ENCODE results near the gene MED27. TPM values are rescaled to one million over a fixed set of nuclear protein-coding genes. Genes with fewer than 3 reads are reported as not detected.

Gene MED27
- total and polyA plus RNA-seq, 9 of the 15 experiments (the other 6 are each of a cell fraction or from before 2014, with no cell fraction given): 24.4 to 91.0 (median 36.1) TPM

DNA sequence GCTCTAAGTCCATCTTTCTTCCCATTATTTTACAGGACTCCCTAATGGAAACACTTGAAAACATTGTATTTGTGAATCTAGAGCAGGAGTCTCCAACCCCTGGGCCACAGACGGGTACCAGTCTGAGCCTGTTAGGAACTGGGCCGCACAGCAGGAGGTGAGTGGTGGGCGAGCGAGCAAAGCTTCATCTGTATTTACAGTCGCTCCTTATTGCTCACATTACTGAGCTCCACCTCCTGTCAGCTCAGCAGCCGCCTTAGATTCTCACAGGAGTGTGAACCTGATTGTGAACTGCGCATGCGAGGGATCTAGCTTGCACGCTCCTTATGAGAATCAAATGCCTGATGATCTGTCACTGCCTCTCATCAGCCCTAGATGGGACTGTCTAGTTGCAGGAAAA is 111.0 kb downstream of the MED27 start:
- Histone ChIP-seq H3K9me1 (ENCODE audit: control insufficient read depth, insufficient read depth, low read length) (no peaks in the 10 kb centered on the region), H3K36me3 (ENCODE audit: control insufficient read depth, insufficient read depth, low read length) (no peaks in the 10 kb centered on the region), H4K20me1 (replicated peaks; ENCODE audit: control insufficient read depth, insufficient read depth, low read length) (no peaks in the 10 kb centered on the region), H3K4me3 (no peak overlapping the region), H3K27ac (ENCODE audit: extremely low read depth, low read depth, low read length) (no peak overlapping the region), H3K4me1 (replicated peaks in 1 of 2; ENCODE audit: control insufficient read depth in 2 of 2, insufficient read depth in 2 of 2, low read length in 2 of 2) (peaks cover 0 to 4% of the 10 kb centered on the region in 2 experiments; a peak in 1 of 5 replicates), H2AFZ (ENCODE audit: low read depth, low read length) (no peak overlapping the region), H3K4me2 (ENCODE audit: insufficient read depth, low read length) (no peak overlapping the region), H3K9ac (ENCODE audit: insufficient read depth in 1 of 2, low read depth in 2 of 2, low read length in 2 of 2) (no peak overlapping the region), H3K9me3 (replicated peaks; ENCODE audit: control insufficient read depth, insufficient read depth, low read depth, low read length) (no peaks in the 10 kb centered on the region), H3K79me2 (ENCODE audit: control insufficient read depth, insufficient read depth, low read length) (no peaks in the 10 kb centered on the region), H3K27me3 (ENCODE audit: control insufficient read depth in 2 of 2, insufficient read depth in 2 of 2, low read length in 2 of 2) (no peaks in the 10 kb centered on the region)
- intact Hi-C loops (cut with micrococcal nuclease): no loop called here
- TF ChIP-seq NR3C1 (CRISPR knock-in tag; IDR thresholded peaks at IDR 0.05) (no peak), NR1H2 (CRISPR knock-in tag; IDR thresholded peaks at IDR 0.05) (no peak), RAD51 (IDR thresholded peaks at IDR 0.05; ENCODE audit: borderline replicate concordance, low read depth) (no peak), MBD2 (IDR thresholded peaks at IDR 0.05; ENCODE audit: borderline replicate concordance, low read depth) (no peak), SIX5 (IDR thresholded peaks at IDR 0.05; ENCODE audit: borderline replicate concordance in 1 of 2, insufficient read depth in 1 of 2, low read depth in 1 of 2, low read length in 2 of 2) (no peak), KDM4B (IDR thresholded peaks at IDR 0.05; ENCODE audit: borderline replicate concordance in 2 of 2, low read depth in 1 of 2) (no peak), KAT7 (CRISPR knock-in tag; IDR thresholded peaks at IDR 0.05; ENCODE audit: borderline replicate concordance) (no peak), RBM34 (IDR thresholded peaks at IDR 0.05; ENCODE audit: borderline replicate concordance, insufficient read depth, low read length) (no peak)
- TF ChIP-seq, protein P1, sequence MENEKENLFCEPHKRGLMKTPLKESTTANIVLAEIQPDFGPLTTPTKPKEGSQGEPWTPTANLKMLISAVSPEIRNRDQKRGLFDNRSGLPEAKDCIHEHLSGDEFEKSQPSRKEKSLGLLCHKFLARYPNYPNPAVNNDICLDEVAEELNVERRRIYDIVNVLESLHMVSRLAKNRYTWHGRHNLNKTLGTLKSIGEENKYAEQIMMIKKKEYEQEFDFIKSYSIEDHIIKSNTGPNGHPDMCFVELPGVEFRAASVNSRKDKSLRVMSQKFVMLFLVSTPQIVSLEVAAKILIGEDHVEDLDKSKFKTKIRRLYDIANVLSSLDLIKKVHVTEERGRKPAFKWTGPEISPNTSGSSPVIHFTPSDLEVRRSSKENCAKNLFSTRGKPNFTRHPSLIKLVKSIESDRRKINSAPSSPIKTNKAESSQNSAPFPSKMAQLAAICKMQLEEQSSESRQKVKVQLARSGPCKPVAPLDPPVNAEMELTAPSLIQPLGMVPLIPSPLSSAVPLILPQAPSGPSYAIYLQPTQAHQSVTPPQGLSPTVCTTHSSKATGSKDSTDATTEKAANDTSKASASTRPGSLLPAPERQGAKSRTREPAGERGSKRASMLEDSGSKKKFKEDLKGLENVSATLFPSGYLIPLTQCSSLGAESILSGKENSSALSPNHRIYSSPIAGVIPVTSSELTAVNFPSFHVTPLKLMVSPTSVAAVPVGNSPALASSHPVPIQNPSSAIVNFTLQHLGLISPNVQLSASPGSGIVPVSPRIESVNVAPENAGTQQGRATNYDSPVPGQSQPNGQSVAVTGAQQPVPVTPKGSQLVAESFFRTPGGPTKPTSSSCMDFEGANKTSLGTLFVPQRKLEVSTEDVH (IDR thresholded peaks at IDR 0.05; ENCODE audit: low read depth, partially characterized antibody): no peak
- TF ChIP-seq, protein P2, sequence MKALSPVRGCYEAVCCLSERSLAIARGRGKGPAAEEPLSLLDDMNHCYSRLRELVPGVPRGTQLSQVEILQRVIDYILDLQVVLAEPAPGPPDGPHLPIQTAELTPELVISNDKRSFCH (CRISPR knock-in tag; IDR thresholded peaks at IDR 0.05): no peak
- TF ChIP-seq, protein P2 (tag; IDR thresholded peaks at IDR 0.05): no peak
- TF ChIP-seq, protein P3, sequence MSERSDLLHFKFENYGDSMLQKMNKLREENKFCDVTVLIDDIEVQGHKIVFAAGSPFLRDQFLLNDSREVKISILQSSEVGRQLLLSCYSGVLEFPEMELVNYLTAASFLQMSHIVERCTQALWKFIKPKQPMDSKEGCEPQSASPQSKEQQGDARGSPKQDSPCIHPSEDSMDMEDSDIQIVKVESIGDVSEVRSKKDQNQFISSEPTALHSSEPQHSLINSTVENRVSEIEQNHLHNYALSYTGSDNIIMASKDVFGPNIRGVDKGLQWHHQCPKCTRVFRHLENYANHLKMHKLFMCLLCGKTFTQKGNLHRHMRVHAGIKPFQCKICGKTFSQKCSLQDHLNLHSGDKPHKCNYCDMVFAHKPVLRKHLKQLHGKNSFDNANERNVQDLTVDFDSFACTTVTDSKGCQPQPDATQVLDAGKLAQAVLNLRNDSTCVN (CRISPR knock-in tag; IDR thresholded peaks at IDR 0.05): no peak
- DNase-seq (ENCODE audit: extremely low read depth in 1 of 4, low spot score in 3 of 4) (no peak), ATAC-seq (no peak), FAIRE-seq (no peak)
- in situ Hi-C loops (cut with MboI): no loop called here
- CTCF ChIA-PET (ENCODE audit: low intra/inter-chr PET ratio): no interaction called here
- 90% methylated on average over 9 of the region's 9 CpGs for WGBS (ENCODE audit: insufficient coverage, low coverage, missing lambda C conversion rate)
- BruUV-seq (replicated peaks): no TSS peak
- POLR2A ChIA-PET: interaction anchor here (1.0 kb wide), 1 partner anchor 173 kb away, joined by 3 read pairs; no protein-coding TSS in a partner anchor

Data from K562 (cell line).